OCI-M2 (cell line): ENCODE measurements around the gene NOTO.

Experiments
- DNase-seq: peaks from one replicate; lab custom pipeline; 2025; ENCODE audit not compliant: unreplicated experiment; lab: John Stamatoyannopoulos, UW

Gene NOTO

GRCh38 chr2:73257021-73257420 lies 54.6 kb downstream of the NOTO start:
- DNase-seq = no peak

DNA sequence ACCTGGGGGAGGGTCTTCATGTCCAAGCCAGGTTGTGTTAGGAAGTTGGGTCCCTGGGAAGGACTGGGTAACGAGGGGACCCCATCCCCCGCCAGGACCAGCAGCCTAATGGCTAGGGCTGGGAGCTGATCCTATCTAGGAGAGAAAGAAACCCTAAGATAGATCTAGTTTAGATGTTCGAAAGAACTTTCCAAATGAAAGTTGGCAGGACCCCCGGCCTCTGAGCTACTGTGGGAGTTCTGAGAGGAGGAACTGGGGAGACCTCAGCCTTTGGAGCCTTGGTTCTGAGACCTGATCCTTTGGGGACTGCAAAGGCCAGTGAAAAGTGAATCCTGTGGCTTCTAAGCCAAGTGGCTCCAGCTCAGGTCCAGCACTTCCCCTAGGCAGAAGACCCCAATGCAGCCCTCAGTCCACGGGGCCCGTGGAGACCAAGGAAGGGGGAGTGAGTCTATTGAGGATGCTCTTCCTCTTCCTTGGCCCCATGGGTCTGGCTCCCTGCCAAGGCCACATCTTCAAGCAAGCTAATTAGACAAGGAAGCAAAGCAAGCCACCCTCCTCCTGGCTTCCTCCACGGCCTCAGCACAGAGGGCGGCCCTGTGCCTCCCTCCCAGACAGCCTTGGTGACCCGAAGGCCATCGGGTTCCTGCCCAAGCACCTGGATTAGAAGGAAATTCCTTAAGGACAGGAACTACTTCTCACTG lies 55.2 kb downstream of the NOTO start:
- no peak for DNase-seq

DNA sequence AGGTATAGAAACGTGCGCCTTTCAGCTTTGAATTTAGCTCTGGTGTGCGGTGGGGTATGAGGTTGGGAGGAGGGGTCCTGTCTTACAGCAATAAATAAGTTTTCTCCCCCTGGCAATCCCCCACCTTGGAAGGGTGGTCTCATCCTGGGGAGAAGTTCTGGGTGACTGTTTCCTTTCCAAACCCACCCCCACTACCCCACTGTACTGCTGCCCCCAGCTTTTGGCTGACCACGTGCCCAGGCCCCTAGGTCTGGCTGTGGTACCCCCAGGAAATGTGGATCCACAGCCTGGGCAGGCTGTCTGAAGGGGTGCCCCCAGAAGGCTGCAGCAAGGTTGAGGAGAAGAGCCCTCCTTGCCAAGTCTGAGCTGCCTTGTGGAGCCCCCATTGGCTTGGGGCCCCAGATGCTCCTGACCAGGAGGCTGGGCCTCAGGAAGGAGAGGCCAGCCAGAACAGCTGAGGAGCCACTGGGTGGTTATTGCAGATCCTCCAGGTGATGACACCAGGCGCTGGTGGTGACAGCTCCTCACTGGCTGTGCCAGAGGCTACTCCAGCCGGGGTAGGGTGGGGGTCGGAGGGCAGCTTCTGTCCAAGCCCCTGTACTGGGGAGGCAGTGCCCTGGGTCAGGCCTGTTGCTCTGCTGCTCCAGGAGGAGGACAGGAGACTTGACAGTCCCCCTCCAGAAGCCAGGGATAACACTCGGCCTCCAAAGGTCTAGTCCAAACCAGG lies 56.0 kb downstream of the NOTO start:
- DNase-seq = no peak

DNA sequence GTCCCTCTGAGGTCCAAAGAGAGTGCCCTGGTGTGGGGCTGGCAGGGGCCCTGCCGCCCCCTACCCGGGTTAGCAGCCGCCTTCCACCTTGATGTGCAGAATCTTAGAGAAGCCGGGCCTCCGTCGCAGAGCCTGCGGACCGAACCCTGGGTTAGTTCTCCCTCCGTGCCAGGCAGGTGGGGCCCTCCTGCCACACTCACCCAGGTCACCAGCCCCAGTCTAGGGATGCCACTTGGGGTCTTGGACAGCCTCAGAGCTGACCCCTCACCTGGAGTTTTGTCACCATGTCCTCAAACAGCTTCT lies 56.5 kb downstream of the NOTO start:
- DNase-seq = no peak

DNA sequence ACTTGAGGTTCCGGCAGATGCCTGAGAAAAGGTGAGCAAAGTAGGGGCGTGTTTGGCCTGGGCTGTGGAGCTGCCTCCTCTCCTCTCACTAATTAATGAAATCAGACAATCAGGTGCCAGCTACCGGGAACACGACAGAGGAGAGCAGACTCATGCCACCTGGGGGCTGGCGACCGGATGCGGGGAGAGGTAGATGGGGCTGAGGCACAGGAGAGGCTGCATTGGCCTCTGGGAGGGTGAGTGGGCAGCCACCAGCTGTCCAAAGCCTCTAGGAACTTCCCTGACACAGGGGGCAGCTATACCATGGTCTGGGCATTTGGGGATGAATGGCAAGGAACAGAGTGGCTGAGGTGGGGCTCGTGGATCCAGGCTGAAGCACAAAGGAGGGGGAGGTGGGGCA lies 56.9 kb downstream of the NOTO start:
- DNase-seq = no peak

DNA sequence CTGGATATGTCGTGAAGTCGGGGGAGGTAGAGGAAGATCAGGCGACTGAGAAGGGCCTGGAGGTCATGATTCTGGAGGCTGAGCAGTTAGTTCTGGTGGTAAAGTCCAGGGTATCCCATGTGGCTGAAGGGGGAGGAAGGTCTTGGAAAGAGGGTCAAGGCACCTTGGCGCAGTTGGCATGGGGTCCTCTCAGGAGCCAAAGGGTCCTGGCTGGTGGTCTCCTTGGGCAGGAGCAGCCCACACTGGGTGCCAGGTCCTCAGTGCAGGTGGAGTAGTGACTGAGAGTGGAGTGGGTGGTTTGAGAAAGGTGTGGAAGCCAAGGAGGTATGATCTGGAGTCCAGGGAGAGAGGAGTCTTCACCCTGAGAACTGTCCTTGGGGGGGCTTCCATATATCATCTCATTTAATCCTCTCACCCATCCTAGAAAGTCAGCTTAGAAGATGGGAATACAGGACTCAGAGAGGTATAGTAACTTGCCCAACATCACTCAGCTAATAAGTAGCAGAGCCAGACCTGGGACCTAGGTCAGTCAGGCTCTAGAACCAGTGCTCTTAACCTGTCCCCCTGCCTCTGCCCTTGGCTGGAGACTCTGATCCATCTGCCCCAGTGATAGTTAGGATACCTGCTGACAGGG lies 57.4 kb downstream of the NOTO start:
- no peak for DNase-seq

GRCh38 chr2:73260338-73260984 lies 58.1 kb downstream of the NOTO start:
- no peak for DNase-seq
